Parathyroid adenoma (tissue), 2 donors: ENCODE results near the gene MS4A10.

ENCODE experiments used
- H2AFZ ChIP-seq: fragments of 300-600 bp; sonication (generic); one replicate; pipeline ENCODE4 v1.7.0; 2017; ENCODE audit warnings: antibody characterized with exemption, mild to moderate bottlenecking
- H3K27ac ChIP-seq: fragments of 300-600 bp; sonication (generic); one replicate; pipeline ENCODE4 v1.7.0; 2017
- H3K27me3 ChIP-seq: fragments of 300-600 bp; sonication (generic); one replicate; pipeline ENCODE4 v1.7.0; 2017; ENCODE audit warnings: low read length; ENCODE audit not compliant: control insufficient read depth, insufficient read depth
- H3K36me3 ChIP-seq: fragments of 300-600 bp; sonication (generic); one replicate; pipeline ENCODE4 v1.7.0; 2017; ENCODE audit warnings: low read length; ENCODE audit not compliant: control insufficient read depth, insufficient read depth
- H3K4me1 ChIP-seq: fragments of 300-600 bp; sonication (generic); one replicate; pipeline ENCODE4 v1.7.0; 2017; ENCODE audit warnings: control low read depth
- H3K4me2 ChIP-seq: fragments of 300-600 bp; sonication (generic); one replicate; pipeline ENCODE4 v1.7.0; 2017; ENCODE audit warnings: low read length
- H3K4me3 ChIP-seq: fragments of 300-600 bp; sonication (generic); one replicate; pipeline ENCODE4 v1.7.0; 2017; ENCODE audit warnings: low read depth, low read length
- H3K79me2 ChIP-seq: fragments of 300-600 bp; sonication (generic); one replicate; pipeline ENCODE4 v1.7.0; 2017; ENCODE audit warnings: control low read depth
- H3K9ac ChIP-seq: fragments of 300-600 bp; sonication (generic); one replicate; pipeline ENCODE4 v1.7.0; 2017; ENCODE audit warnings: mild to moderate bottlenecking
- H3K9me3 ChIP-seq: fragments of 300-600 bp; sonication (generic); one replicate; pipeline ENCODE4 v1.7.0; 2017; ENCODE audit warnings: low read length; ENCODE audit not compliant: control insufficient read depth
- CTCF ChIP-seq: fragments of 300-600 bp; sonication (generic); IDR thresholded peaks from one replicate; pipeline ENCODE4 v1.7.0; 2017; ENCODE audit warnings: antibody characterized with exemption, mild to moderate bottlenecking
- donor health status: primary hyperparathyroidism.

Gene MS4A10

GRCh38 chr11:60834742-60835533, 49.8 kb downstream of the MS4A10 start:
- H2AFZ ChIP-seq = no peak overlapping the region
- TF ChIP-seq CTCF = no peak
- peak overlapping the region; percentile 100 for H3K27ac ChIP-seq
- H3K36me3 ChIP-seq = peaks cover 2% of the 10 kb centered on the region
- no peaks in the 10 kb centered on the region for H3K79me2 ChIP-seq
- peaks cover 78% of the 10 kb centered on the region for H3K4me1 ChIP-seq
- no peak overlapping the region for H3K4me3 ChIP-seq
- H3K27me3 ChIP-seq = no peaks in the 10 kb centered on the region
- H3K4me2 ChIP-seq = no peak overlapping the region
- H3K9me3 ChIP-seq = no peaks in the 10 kb centered on the region
- H3K9ac ChIP-seq = peak overlapping the region; percentile 37

GRCh38 chr11:60835534-60835846, 50.4 kb downstream of the MS4A10 start:
- H3K36me3 ChIP-seq = peaks cover 2% of the 10 kb centered on the region
- no peaks in the 10 kb centered on the region for H3K27me3 ChIP-seq
- peak overlapping the region; percentile 100 for H3K27ac ChIP-seq
- no peak overlapping the region for H2AFZ ChIP-seq
- no peak for TF ChIP-seq CTCF
- H3K4me1 ChIP-seq = peaks cover 81% of the 10 kb centered on the region
- H3K9me3 ChIP-seq = no peaks in the 10 kb centered on the region
- H3K9ac ChIP-seq = no peak overlapping the region
- no peak overlapping the region for H3K4me2 ChIP-seq
- H3K79me2 ChIP-seq = no peaks in the 10 kb centered on the region
- H3K4me3 ChIP-seq = no peak overlapping the region

GRCh38 chr11:60836866-60837515, 51.9 kb downstream of the MS4A10 start:
- TF ChIP-seq CTCF = no peak
- Histone ChIP-seq H2AFZ (no peak overlapping the region), H3K27ac (peak overlapping the region; percentile 100), H3K79me2 (no peaks in the 10 kb centered on the region), H3K4me2 (no peak overlapping the region), H3K4me3 (no peak overlapping the region), H3K9ac (no peak overlapping the region), H3K4me1 (peaks cover 77% of the 10 kb centered on the region), H3K9me3 (no peaks in the 10 kb centered on the region), H3K36me3 (peaks cover 2% of the 10 kb centered on the region), H3K27me3 (no peaks in the 10 kb centered on the region)

GRCh38 chr11:60838132-60838531, 53.0 kb downstream of the MS4A10 start:
- peaks cover 69% of the 10 kb centered on the region for H3K4me1 ChIP-seq
- no peaks in the 10 kb centered on the region for H3K27me3 ChIP-seq
- H3K36me3 ChIP-seq = peaks cover 6% of the 10 kb centered on the region
- peak overlapping the region; percentile 46 for H3K9ac ChIP-seq
- H3K79me2 ChIP-seq = peaks cover 10% of the 10 kb centered on the region
- H3K9me3 ChIP-seq = no peaks in the 10 kb centered on the region
- peak; percentile 49 for TF ChIP-seq CTCF
- H3K27ac ChIP-seq = peak overlapping the region; percentile 100
- peak overlapping the region; percentile 44 for H3K4me2 ChIP-seq
- H3K4me3 ChIP-seq = peak overlapping the region; percentile 37
- H2AFZ ChIP-seq = no peak overlapping the region
